Measurements from ENCODE around the gene PRR5.

- no peak for TF ChIP-seq EZH2 (IDR thresholded peaks at IDR 0.05; ENCODE audit: low read length, missing control alignments)
- TF ChIP-seq CTCF (conservative IDR thresholded peaks at IDR 0.05 in 1 of 2, IDR thresholded peaks at IDR 0.05 in 1 of 2; ENCODE audit: low read depth in 1 of 2, low read length in 2 of 2) = peak; percentile 28 to 33
These were observed 32.4 kb upstream of the PRR5 start for GRCh38 chr22:44669561-44669976.
